Ovary (tissue), 9 donors: ENCODE measurements around the gene BTBD3. TPM values are rescaled to one million over a fixed set of nuclear protein-coding genes. Genes with fewer than 3 reads are reported as not detected.

Source experiments
- DNase-seq, 5 donors: peaks; one replicate each; pipeline ENCODE4 v3.0.0-alpha.2; 2019 to 2020
- H3K27ac ChIP-seq, 2 donors: fragments of 200-600 bp; one replicate each; pipeline versions ENCODE4 v1.5.1 to v1.8.0; 2019 to 2022
- H3K27me3 ChIP-seq: fragments of 200-600 bp; one replicate; pipeline ENCODE4 v1.8.0; 2022
- H3K36me3 ChIP-seq: fragments of 200-600 bp; sonication (generic); one replicate; pipeline ENCODE4 v1.5.1; 2019
- H3K4me1 ChIP-seq: one replicate; pipeline ENCODE4 v1.8.1; 2013; ENCODE audit warnings: mild to moderate bottlenecking, moderate library complexity; ENCODE audit not compliant: insufficient read depth
- H3K4me3 ChIP-seq: fragments of 200-600 bp; sonication (generic); one replicate; pipeline ENCODE4 v1.5.1; 2017
- H3K9me3 ChIP-seq, 2 donors: fragments of 200-600 bp in 1 of 2; sonication (generic) in 1 of 2; one replicate each; pipeline versions ENCODE4 v1.5.1 to v1.8.1; 2013 to 2019; ENCODE audit warnings: mild to moderate bottlenecking in 1 of 2, moderate library complexity in 1 of 2
- EP300 ChIP-seq: sonication (generic); formaldehyde crosslinking; IDR thresholded peaks from one replicate; pipeline ENCODE4 v1.6.1; 2017; ENCODE audit warnings: antibody characterized with exemption
- POLR2A ChIP-seq: fragments of 450-650 bp; IDR thresholded peaks from one replicate; pipeline ENCODE4 v1.6.1; 2017; ENCODE audit warnings: antibody characterized with exemption, mild to moderate bottlenecking, moderate library complexity
- WGBS, 3 donors: extraction: QIAGEN DNeasy Blood & Tissue Kit in 1 of 3; methylation state at CpG; one replicate each; pipeline versions ENCODE4 v1.1.5 to v1.1.7; 2013 to 2017; 5-methylcytosine and 5-hydroxymethylcytosine counted together
- intact Hi-C, 4 donors: fragments of 100-400 bp; cut with DNase I; formaldehyde crosslinking; loops; one replicate each; pipeline versions ENCODE4 v1.11.0 to v1.15.1; 2022 to 2023
- polyA plus RNA-seq, 2 donors: library from polyadenylated mRNA; stranded (reverse); fragments of 200-250 nt in 1 of 2; fragments of 350-450 nt in 1 of 2; fragmentation: Illumina TruSeq in 1 of 2; extraction: RNeasy Lipid Tissue Mini Kit (QIAGEN cat#74804) in 1 of 2; gene quantifications; one replicate each; pipeline ENCODE4 v1.2.3, GENCODE V29; 2013 to 2014
- total RNA-seq, 7 donors: library from RNA; depleted of rRNA in 2 of 7; stranded (reverse); fragments of >200 nt in 2 of 7; fragmentation: NEBNext Ultra II Directional in 3 of 7; extraction: Animal tissue kit (Norgen Biotek cat#: 25700) in 3 of 7; gene quantifications; one replicate each; pipeline versions ENCODE4 v1.1.0 to v1.2.4, GENCODE V29; 2016 to 2023
- TF ChIP-seq, protein P1 (sequence below), 3 donors: fragments of 450-650 bp in 2 of 3; fragments of 200-600 bp in 1 of 3; IDR thresholded peaks; one replicate each; pipeline versions ENCODE4 v1.5.1 to v1.8.0; 2016 to 2022; ENCODE audit warnings: antibody characterized with exemption in 3 of 3, mild to moderate bottlenecking in 1 of 3
- donor health status: DM: no; HTN: no; CAD: no; lungs with moderate emphysema.
- donor health status: DM: no; HTN: no; CAD: no.
- donor health status: Bipolar disorder and iron deficiency.
- donor health status: DM: yes; HTN: yes; CAD: no.
- donor health status: DM: no; HTN: no; CAD: no.
- donor health status: DM: yes; HTN: yes; CAD: no.

Gene BTBD3
- total and polyA plus RNA-seq, 9 donors, result 14.1 to 34.0 (median 27.0) TPM

DNA sequence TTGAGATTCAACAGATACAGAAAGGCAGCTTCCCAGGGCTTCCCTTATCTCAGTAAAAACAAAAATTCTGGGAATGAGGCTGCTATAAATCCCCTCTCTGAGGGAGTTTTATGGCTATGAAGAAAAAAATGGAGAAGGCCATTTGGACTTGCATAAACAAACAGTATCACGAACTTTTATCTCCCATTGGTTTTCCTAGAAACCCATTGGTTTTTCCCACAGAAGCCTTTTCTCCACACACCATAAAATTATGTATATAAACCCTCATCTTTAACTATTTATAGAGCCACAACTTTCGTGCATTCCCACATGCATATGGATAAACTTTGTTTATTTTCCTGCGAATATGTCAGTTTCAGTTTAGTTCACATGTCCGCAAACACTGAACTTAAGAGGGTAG lies 36.2 kb upstream of the BTBD3 start:
- Histone ChIP-seq H3K36me3 (no peaks in the 10 kb centered on the region), H3K4me1 (no peaks in the 10 kb centered on the region), H3K27me3 (no peaks in the 10 kb centered on the region), H3K9me3 (no peaks in the 10 kb centered on the region), H3K4me3 (no peak overlapping the region), H3K27ac (no peak overlapping the region)
- TF ChIP-seq POLR2A, result no peak
- TF ChIP-seq EP300, result no peak
- TF ChIP-seq, protein P1, sequence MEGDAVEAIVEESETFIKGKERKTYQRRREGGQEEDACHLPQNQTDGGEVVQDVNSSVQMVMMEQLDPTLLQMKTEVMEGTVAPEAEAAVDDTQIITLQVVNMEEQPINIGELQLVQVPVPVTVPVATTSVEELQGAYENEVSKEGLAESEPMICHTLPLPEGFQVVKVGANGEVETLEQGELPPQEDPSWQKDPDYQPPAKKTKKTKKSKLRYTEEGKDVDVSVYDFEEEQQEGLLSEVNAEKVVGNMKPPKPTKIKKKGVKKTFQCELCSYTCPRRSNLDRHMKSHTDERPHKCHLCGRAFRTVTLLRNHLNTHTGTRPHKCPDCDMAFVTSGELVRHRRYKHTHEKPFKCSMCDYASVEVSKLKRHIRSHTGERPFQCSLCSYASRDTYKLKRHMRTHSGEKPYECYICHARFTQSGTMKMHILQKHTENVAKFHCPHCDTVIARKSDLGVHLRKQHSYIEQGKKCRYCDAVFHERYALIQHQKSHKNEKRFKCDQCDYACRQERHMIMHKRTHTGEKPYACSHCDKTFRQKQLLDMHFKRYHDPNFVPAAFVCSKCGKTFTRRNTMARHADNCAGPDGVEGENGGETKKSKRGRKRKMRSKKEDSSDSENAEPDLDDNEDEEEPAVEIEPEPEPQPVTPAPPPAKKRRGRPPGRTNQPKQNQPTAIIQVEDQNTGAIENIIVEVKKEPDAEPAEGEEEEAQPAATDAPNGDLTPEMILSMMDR (IDR thresholded peaks at IDR 0.05), result no peak
- intact Hi-C loops, result no loop called here
- no peak for DNase-seq
- WGBS, 3 donors, result 61 to 69% (median 65%) methylated on average over 4 of the region's 4 CpGs

DNA sequence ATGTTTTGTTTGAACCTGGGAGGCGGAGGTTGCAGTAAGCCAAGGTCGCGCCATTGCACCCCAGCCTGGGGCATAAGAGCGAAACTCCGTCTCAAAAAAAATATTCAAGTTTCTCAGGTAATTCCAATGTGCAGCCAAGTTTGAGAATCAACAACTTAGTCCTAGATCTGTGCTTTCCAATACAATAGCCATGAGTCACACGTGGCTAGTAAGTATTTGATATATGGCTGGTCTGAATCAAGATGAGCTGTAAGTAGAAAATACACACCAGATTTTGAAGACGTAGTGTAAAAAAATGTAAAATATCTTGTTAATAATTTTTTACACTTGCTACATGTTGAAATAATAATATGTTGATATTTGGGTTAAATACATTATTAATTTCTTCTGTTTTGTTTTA lies 35.0 kb upstream of the BTBD3 start:
- no peaks in the 10 kb centered on the region for H3K4me1 ChIP-seq

DNA sequence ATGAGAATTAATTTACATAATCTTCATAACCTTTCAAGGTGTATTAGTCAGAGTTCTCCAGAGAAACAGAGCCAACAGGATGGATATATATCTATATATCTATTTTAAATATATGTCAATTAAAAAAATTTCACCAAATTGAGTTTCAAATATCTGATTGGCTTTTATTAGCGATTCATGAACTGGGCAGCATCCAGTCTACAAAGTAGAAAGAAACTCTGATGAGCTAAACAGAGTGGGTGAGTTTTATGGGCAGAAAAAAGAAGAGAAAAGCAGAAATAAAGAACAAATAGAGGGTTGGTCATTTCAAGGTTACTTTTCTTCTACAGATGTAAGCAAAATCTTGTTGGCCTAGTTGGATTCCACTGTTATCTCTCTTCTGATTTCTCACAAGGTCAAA lies 29.0 kb upstream of the BTBD3 start:
- H3K4me1 ChIP-seq, result no peaks in the 10 kb centered on the region
- 0 to 47% (median 0%) methylated on average over 1 of the region's 1 CpG for WGBS, 3 donors
- intact Hi-C loops, result no loop called here
- H3K36me3 ChIP-seq, result no peaks in the 10 kb centered on the region
- no peaks in the 10 kb centered on the region for H3K9me3 ChIP-seq
- no peak overlapping the region for H3K4me3 ChIP-seq
- DNase-seq, result no peak
- TF ChIP-seq, protein P1 (IDR thresholded peaks at IDR 0.05), result no peak
- no peak for TF ChIP-seq EP300
- TF ChIP-seq POLR2A, result no peak
- H3K27me3 ChIP-seq, result no peaks in the 10 kb centered on the region
- no peak overlapping the region for H3K27ac ChIP-seq

More for the DNA sequence above, 35.0 kb upstream of the BTBD3 start:
- Histone ChIP-seq H3K36me3 (no peaks in the 10 kb centered on the region), H3K4me3 (no peak overlapping the region), H3K27me3 (no peaks in the 10 kb centered on the region), H3K27ac (no peak overlapping the region), H3K9me3 (no peaks in the 10 kb centered on the region)
- TF ChIP-seq, protein P1 (IDR thresholded peaks at IDR 0.05), result no peak
- TF ChIP-seq EP300 (no peak), POLR2A (no peak)
- no peak for DNase-seq
- intact Hi-C loops, result no loop called here
- 68 to 81% (median 70%) methylated on average over 7 of the region's 7 CpGs for WGBS, 3 donors

DNA sequence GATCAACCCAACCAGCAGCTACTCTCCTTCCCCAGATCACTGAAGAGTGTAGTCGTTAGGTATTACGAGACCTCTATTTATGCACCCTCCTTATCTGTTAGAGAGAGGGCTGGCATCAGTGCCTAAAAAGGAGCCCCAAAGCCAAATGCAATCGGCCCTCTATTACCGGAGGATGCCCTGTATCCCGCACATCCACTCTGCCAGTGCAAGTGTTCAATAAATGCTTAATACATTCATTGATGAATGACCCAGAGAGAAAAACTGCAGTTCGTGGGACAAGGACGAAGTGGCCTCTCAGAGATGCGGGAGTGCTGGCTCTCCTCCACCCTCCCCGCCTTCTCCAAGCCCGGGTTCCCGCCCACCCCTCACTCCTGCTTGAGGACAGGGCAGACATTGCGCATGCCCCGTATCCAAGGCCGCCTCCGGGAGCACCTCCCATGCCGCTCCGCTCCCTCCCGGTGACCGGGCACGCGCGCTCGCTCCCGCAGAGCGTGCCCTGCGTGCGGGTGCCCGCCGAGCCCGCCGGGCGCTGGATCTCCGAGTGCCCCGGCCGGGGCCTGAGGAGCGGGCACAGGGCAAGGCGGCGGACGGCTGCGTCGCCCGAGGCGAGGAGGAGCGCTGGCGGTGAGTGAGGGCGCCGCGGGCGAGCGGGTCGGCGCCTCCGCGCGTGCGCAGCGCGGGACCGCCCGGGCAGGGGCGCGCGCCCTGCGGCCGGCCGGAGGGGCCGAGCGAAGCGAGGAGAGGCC lies 27.2 kb upstream of the BTBD3 start:
- H3K4me3 ChIP-seq, result peak overlapping the region; percentile 83
- no peaks in the 10 kb centered on the region for H3K27me3 ChIP-seq
- intact Hi-C loops, result loop anchor here in 1 of 4 donors (10.0 kb wide), 1 partner anchor 1874 kb away; no protein-coding TSS in a partner anchor
- H3K4me1 ChIP-seq, result peaks cover 7% of the 10 kb centered on the region
- WGBS, 3 donors, result 0 to 6% (median 1%) methylated on average over 65 to 69 of the region's 69 CpGs
- peak overlapping the region; percentile 90 to 94 for H3K27ac ChIP-seq
- DNase-seq, result peak; percentile 85 to 92 (median 90)
- H3K9me3 ChIP-seq, result no peaks in the 10 kb centered on the region
- no peaks in the 10 kb centered on the region for H3K36me3 ChIP-seq
- peak; percentile 58 for TF ChIP-seq POLR2A
- TF ChIP-seq, protein P1 (IDR thresholded peaks at IDR 0.05), result no peak
